HCT116 (cell line): Measurements from ENCODE around the gene CD40. TPM values are rescaled to one million over a fixed set of nuclear protein-coding genes. Genes with fewer than 3 reads are reported as not detected.

ENCODE experiments used
- ATAC-seq: fragments of 200-7000 bp; cut with Tn5 transposase; 2 replicates; pipeline ENCODE4 v1.9.1; 2020; ENCODE audit warnings: mild to moderate bottlenecking, moderate library complexity
- BruUV-seq: library from RNA; stranded (reverse); fragments of 400-500 nt; replicated peaks from 2 replicates; lab custom pipeline; 2021; lab: Mats Ljungman, UMichigan
- CTCF ChIA-PET: fragments of 300-600 bp; sonication (Branson Sonifier 250); formaldehyde crosslinking; loops from one replicate; lab custom pipeline; 2021; ENCODE audit warnings: antibody characterized with exemption; lab: Charles Lee
- POLR2A ChIA-PET: fragments of 300-600, 350-600 bp; sonication (Branson Sonifier 250); formaldehyde crosslinking; loops from one replicate; lab custom pipeline; 2021; ENCODE audit warnings: antibody characterized with exemption; lab: Charles Lee
- RAD21 ChIA-PET, 2 experiments: fragments of 300-600 bp; sonication (Branson Sonifier 250); formaldehyde crosslinking; loops; one replicate each; lab custom pipeline; 2023; ENCODE audit warnings: low total read pairs in 2 of 2; ENCODE audit not compliant: uncharacterized antibody in 2 of 2, unreplicated experiment in 2 of 2, low non-redundant PET in 1 of 2; lab: Charles Lee
- DNase-seq: peaks from one replicate; pipeline ENCODE4 v3.0.0-alpha.2; 2010; ENCODE audit warnings: low read depth, low spot score
- H2AFZ ChIP-seq: fragments of 200-600 bp; shearing (Covaris generic), sonication (generic); 2 replicates; pipeline ENCODE4 v1.6.1; 2017; ENCODE audit warnings: low read depth, mixed run types, mixed read lengths, antibody characterized with exemption, low read length; ENCODE audit not compliant: poor library complexity, severe bottlenecking
- H3K27ac ChIP-seq: 2 replicates; pipeline ENCODE4 v1.5.1; 2012; ENCODE audit warnings: low read depth, low read length
- H3K27me3 ChIP-seq: fragments of 200-600 bp; sonication (generic); 2 replicates; pipeline ENCODE4 v1.6.1; 2016; ENCODE audit warnings: mixed run types, low read length, mixed read lengths; ENCODE audit not compliant: insufficient read depth
- H3K36me3 ChIP-seq, 2 experiments: fragments of 200-500 bp in 1 of 2; fragments of 200-600 bp in 1 of 2; sonication (Bioruptor generic) in 1 of 2; sonication (generic) in 1 of 2; 2 replicates each; pipeline versions ENCODE4 v1.5.1 to v1.6.1; 2014 to 2016; ENCODE audit warnings: low read length in 2 of 2, inconsistent platforms in 1 of 2, mixed read lengths in 1 of 2, mixed run types in 1 of 2; ENCODE audit not compliant: insufficient read depth in 2 of 2, control insufficient read depth in 1 of 2
- H3K4me1 ChIP-seq, 2 experiments: fragments of 200-600 bp in 1 of 2; sonication (generic) in 1 of 2; 2 replicates each; pipeline versions ENCODE4 v1.5.1 to v1.6.1; 2012 to 2017; ENCODE audit warnings: low read length in 2 of 2, inconsistent platforms in 1 of 2, mild to moderate bottlenecking in 1 of 2, mixed read lengths in 1 of 2, mixed run types in 1 of 2, moderate library complexity in 1 of 2; ENCODE audit not compliant: insufficient read depth in 2 of 2, control insufficient read depth in 1 of 2
- H3K4me2 ChIP-seq: fragments of 200-600 bp; sonication (generic); 2 replicates; pipeline ENCODE4 v1.6.1; 2017; ENCODE audit warnings: mixed run types, low read length, mixed read lengths
- H3K4me3 ChIP-seq, 2 experiments: fragments of 200-600 bp in 1 of 2; sonication (generic) in 1 of 2; replicated peaks in 1 of 2; 2 replicates each; pipeline ENCODE4 v1.5.1; 2011 to 2016; ENCODE audit warnings: low read length in 2 of 2, control low read depth in 1 of 2, low read depth in 1 of 2, mild to moderate bottlenecking in 1 of 2, mixed read lengths in 1 of 2, mixed run types in 1 of 2
- H3K79me2 ChIP-seq: fragments of 200-600 bp; sonication (generic); 2 replicates; pipeline ENCODE4 v1.6.1; 2017; ENCODE audit warnings: mild to moderate bottlenecking, mixed run types, low read length, moderate library complexity, mixed read lengths; ENCODE audit not compliant: insufficient read depth
- H3K9ac ChIP-seq: fragments of 200-600 bp; sonication (generic); 2 replicates; pipeline ENCODE4 v1.6.1; 2016; ENCODE audit warnings: low read length, mixed read lengths
- H3K9me2 ChIP-seq: fragments of 200-600 bp; sonication (generic), shearing (Covaris generic); 2 replicates; pipeline ENCODE4 v1.6.1; 2017; ENCODE audit warnings: mixed run types, mild to moderate bottlenecking, moderate library complexity; ENCODE audit not compliant: insufficient read depth
- H3K9me3 ChIP-seq, 2 experiments: fragments of 200-500 bp in 1 of 2; fragments of 200-600 bp in 1 of 2; sonication (Bioruptor generic) in 1 of 2; sonication (generic) in 1 of 2; 2 replicates each; pipeline ENCODE4 v1.6.1; 2014 to 2017; ENCODE audit warnings: low read length in 2 of 2, mixed read lengths in 2 of 2, inconsistent platforms in 1 of 2, low read depth in 1 of 2, mild to moderate bottlenecking in 1 of 2, mixed run types in 1 of 2, moderate library complexity in 1 of 2; ENCODE audit not compliant: control insufficient read depth in 1 of 2, insufficient read depth in 1 of 2
- H4K20me1 ChIP-seq: fragments of 200-600 bp; sonication (generic), shearing (Covaris generic); 2 replicates; pipeline ENCODE4 v1.6.1; 2017; ENCODE audit warnings: mixed run types, mild to moderate bottlenecking, moderate library complexity; ENCODE audit not compliant: insufficient read depth
- ELF1 ChIP-seq: IDR thresholded peaks from 2 replicates; pipeline ENCODE4 v1.6.1; 2012; ENCODE audit warnings: low read depth, borderline replicate concordance
- EZH2phosphoT487 ChIP-seq: fragments of 200-600 bp; IDR thresholded peaks from 2 replicates; pipeline ENCODE4 v1.6.1; 2018; ENCODE audit warnings: antibody characterized with exemption, borderline replicate concordance
- JUND ChIP-seq: IDR thresholded peaks from 2 replicates; pipeline ENCODE4 v1.6.1; 2012
- POLR2A ChIP-seq: IDR thresholded peaks from 2 replicates; pipeline ENCODE4 v1.7.0; 2011; ENCODE audit warnings: borderline replicate concordance; ENCODE audit not compliant: insufficient read depth, insufficient read length; ENCODE audit errors: extremely low read depth
- RAD21 ChIP-seq: IDR thresholded peaks from 2 replicates; pipeline ENCODE4 v1.6.1; 2012; ENCODE audit warnings: low read depth, mild to moderate bottlenecking
- SIN3A ChIP-seq: IDR thresholded peaks from 2 replicates; pipeline ENCODE4 v1.6.1; 2012; ENCODE audit warnings: low read depth
- ZNF274 ChIP-seq: fragments of 200-500 bp; sonication (Bioruptor generic); IDR thresholded peaks from 2 replicates; pipeline ENCODE4 v1.6.1; 2014; ENCODE audit warnings: mild to moderate bottlenecking, low read depth, low read length, inconsistent platforms
- intact Hi-C: fragments of 100-400 bp; cut with micrococcal nuclease; formaldehyde crosslinking; loops from 2 replicates; pipeline ENCODE4 v1.10.0; 2022
- total RNA-seq: library from RNA; stranded (reverse); gene quantifications from one replicate; pipeline ENCODE4 v1.2.1, GENCODE V29; 2021; ENCODE audit not compliant: unreplicated experiment
- TF ChIP-seq, protein P1 (sequence below): IDR thresholded peaks from 2 replicates; pipeline ENCODE4 v1.6.1; 2012
- TF ChIP-seq, protein P2 (sequence below), 3 experiments: fragments of 200-600 bp in 1 of 3; sonication (generic) in 1 of 3; IDR thresholded peaks in 2 of 3; conservative IDR thresholded peaks in 1 of 3; 2 replicates each; pipeline ENCODE4 v1.5.1; 2012 to 2017; ENCODE audit warnings: low read depth in 2 of 3, low read length in 2 of 3, antibody characterized with exemption in 1 of 3, borderline replicate concordance in 1 of 3, control low read depth in 1 of 3, mild to moderate bottlenecking in 1 of 3, mixed read lengths in 1 of 3, mixed run types in 1 of 3, moderate library complexity in 1 of 3; ENCODE audit not compliant: insufficient read depth in 1 of 3

Gene CD40
- total RNA-seq, 1 experiment from 2014 or later: 21.3 TPM

DNA sequence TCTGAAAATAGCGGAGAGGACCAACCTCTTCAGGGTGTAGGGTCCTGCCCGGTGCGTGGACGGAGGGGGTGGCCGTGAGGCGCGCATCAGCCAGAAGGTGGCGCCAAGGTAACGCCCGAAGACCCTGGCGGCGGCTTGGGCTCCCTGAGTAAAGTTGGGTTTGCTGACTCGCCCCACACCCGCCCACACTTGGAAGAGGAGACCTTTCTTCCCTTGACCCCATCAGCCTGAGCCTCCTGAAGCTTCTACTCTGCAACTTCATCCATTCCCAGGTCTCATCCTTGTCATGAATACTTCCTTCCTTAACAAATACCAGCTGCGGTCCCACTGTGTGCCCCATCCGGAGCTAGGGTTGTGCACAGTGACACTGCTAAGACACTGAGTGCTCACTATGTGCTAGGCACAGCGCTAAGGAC lies 14.6 kb downstream of the CD40 start:
- H3K36me3 ChIP-seq: no peaks in the 10 kb centered on the region
- ChIA-PET POLR2A (no interaction called here), CTCF (interaction anchor here (0.8 to 2.6 kb wide), 7 partner anchors 14 to 305 kb away, joined by 3 to 11 read pairs (median 3); partner anchors contain the start of gene ELMO2)
- no peak overlapping the region for H2AFZ ChIP-seq
- no peak overlapping the region for H3K4me3 ChIP-seq
- no peaks in the 10 kb centered on the region for H3K4me1 ChIP-seq
- 0 out of 2 replicates have a peak, but pooled peaks cover 12% of the 10 kb centered on the region for H3K27me3 ChIP-seq
- no peaks in the 10 kb centered on the region for H3K9me2 ChIP-seq
- H3K27ac ChIP-seq: no peak overlapping the region
- no peaks in the 10 kb centered on the region for H3K79me2 ChIP-seq
- H3K9me3 ChIP-seq: no peaks in the 10 kb centered on the region
- H3K4me2 ChIP-seq: 0 out of 2 replicates have a peak overlapping the region, but pooled peaks have one; percentile 2
- DNase-seq: peak; percentile 21
- peak; percentile 95 for ATAC-seq
- TF ChIP-seq ELF1: no peak
- no peak for TF ChIP-seq POLR2A
- TF ChIP-seq, protein P1, sequence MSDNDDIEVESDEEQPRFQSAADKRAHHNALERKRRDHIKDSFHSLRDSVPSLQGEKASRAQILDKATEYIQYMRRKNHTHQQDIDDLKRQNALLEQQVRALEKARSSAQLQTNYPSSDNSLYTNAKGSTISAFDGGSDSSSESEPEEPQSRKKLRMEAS: no peak
- no peak for TF ChIP-seq SIN3A
- TF ChIP-seq RAD21: peak; percentile 93
- TF ChIP-seq, protein P2, sequence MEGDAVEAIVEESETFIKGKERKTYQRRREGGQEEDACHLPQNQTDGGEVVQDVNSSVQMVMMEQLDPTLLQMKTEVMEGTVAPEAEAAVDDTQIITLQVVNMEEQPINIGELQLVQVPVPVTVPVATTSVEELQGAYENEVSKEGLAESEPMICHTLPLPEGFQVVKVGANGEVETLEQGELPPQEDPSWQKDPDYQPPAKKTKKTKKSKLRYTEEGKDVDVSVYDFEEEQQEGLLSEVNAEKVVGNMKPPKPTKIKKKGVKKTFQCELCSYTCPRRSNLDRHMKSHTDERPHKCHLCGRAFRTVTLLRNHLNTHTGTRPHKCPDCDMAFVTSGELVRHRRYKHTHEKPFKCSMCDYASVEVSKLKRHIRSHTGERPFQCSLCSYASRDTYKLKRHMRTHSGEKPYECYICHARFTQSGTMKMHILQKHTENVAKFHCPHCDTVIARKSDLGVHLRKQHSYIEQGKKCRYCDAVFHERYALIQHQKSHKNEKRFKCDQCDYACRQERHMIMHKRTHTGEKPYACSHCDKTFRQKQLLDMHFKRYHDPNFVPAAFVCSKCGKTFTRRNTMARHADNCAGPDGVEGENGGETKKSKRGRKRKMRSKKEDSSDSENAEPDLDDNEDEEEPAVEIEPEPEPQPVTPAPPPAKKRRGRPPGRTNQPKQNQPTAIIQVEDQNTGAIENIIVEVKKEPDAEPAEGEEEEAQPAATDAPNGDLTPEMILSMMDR (IDR thresholded peaks at IDR 0.05 in 2 of 3, conservative IDR thresholded peaks at IDR 0.05 in 1 of 3; ENCODE audit: borderline replicate concordance in 1 of 3, insufficient read depth in 1 of 3, low read depth in 2 of 3, low read length in 2 of 3): peak; percentile 86 to 88 (median 87)
- TF ChIP-seq JUND: no peak
- no peak for TF ChIP-seq EZH2phosphoT487
- no peak for TF ChIP-seq ZNF274
- TF ChIP-seq, all 23 proteins: peak for 2
- RAD21 ChIA-PET: interaction anchor here (1.0 to 1.5 kb wide), 2 partner anchors 216 kb away, joined by 3 read pairs; no protein-coding TSS in a partner anchor
- BruUV-seq: no TSS peak
- Histone ChIP-seq H4K20me1 (no peaks in the 10 kb centered on the region), H3K9ac (no peak overlapping the region)
- intact Hi-C loops: loop anchor here (1.0 to 5.0 kb wide), 5 partner anchors 121 to 353 kb away; partner anchors contain the start of gene CDH22
